Measurements from ENCODE around the gene STX8.
A peak's percentile ranks its signal among the peaks of the same experiment; 100 is the strongest.
"Not testable (repeated sequence)": the region's sequence is repeated elsewhere in the genome, so short reads cannot be mapped to it uniquely, and the experiment has no call there.

Gene STX8

DNA sequence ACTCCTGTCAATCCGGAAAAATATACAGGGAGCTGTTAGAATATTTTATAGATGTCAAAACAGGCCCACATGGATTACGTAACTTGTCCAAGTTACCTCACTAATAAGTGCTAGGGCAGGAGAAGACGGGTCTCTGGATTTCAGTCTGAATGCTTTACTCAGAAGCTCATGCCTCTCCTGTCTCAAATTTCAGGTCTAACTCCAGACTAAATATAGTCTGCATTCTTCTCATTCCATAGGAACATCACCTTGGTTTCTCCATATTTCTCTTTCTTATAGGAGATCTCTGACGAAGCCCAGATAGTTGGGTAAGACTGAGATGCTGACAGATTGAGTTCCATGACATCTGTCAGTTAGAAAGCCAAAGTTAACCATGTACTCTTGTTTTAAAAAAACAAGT lies 174.2 kb downstream of the STX8 start:
- Mint-ChIP-seq H3K27ac (ENCODE audit: low read depth) (no peak overlapping the region), H3K4me1 (no peaks in the 10 kb centered on the region), H3K27me3 (no peaks in the 10 kb centered on the region), H3K9me3 (no peaks in the 10 kb centered on the region), H3K36me3 (ENCODE audit: insufficient read depth) (peaks cover 2% of the 10 kb centered on the region), H3K4me3 (no peak overlapping the region)
- no peak for DNase-seq (ENCODE audit: low spot score in 2 of 2)
- ATAC-seq (replicated peaks; ENCODE audit: extremely low read depth, poor library complexity, severe bottlenecking): no peak

DNA sequence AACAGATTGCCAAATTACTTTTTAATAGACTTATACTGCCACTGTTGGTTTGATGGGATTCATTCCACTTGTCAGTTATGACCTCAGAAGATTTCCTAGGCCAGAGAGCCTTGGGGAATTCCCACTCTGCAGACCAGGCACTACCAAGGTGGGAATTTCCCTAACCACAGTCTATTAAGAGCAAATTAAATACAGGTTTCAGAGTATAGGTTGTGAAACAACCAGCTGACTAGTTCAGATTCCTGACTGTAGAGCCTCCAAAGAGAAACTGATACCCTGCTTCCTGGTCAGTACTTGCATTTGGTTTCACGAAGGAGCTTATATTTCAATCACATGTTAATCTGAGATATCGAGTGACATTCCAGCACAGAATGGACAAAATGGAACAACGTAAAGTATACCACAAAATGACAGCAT lies 186.5 kb downstream of the STX8 start:
- H3K4me3 Mint-ChIP-seq: no peak overlapping the region

DNA sequence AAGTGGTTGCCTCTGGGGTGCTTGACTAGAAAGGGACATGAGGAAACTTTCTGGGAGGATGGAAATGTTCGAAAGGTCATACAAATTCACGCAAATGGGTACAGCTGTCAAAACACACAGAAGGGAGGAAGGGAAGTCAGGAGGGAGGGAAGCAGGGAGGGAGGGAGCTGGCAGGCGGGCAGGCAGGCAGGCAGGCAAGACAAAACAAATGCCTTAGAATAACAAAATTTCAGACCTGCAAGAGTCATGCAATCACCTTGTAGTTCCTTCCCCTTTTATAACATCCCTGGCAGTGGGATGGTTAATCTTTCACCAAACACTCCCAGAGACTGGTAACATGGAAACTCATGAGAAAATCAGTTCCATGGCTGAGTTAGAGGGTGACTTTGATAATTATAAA lies 189.2 kb downstream of the STX8 start:
- Mint-ChIP-seq H3K27me3 (no peaks in the 10 kb centered on the region), H3K27ac (ENCODE audit: low read depth) (no peak overlapping the region), H3K36me3 (ENCODE audit: insufficient read depth) (peaks cover 2% of the 10 kb centered on the region), H3K9me3 (no peaks in the 10 kb centered on the region), H3K4me3 (no peak overlapping the region), H3K4me1 (no peaks in the 10 kb centered on the region)
- DNase-seq (ENCODE audit: low spot score in 2 of 2): no peak
- ATAC-seq (replicated peaks; ENCODE audit: extremely low read depth, poor library complexity, severe bottlenecking): no peak

More for the DNA sequence above, 186.5 kb downstream of the STX8 start:
- ATAC-seq (replicated peaks; ENCODE audit: extremely low read depth, poor library complexity, severe bottlenecking) (no peak), DNase-seq (ENCODE audit: low spot score in 2 of 2) (no peak)
- H3K4me1 Mint-ChIP-seq: no peaks in the 10 kb centered on the region
- no peak overlapping the region for H3K27ac Mint-ChIP-seq (ENCODE audit: low read depth)
- H3K27me3 Mint-ChIP-seq: no peaks in the 10 kb centered on the region
- H3K9me3 Mint-ChIP-seq: peaks cover 7% of the 10 kb centered on the region
- H3K36me3 Mint-ChIP-seq (ENCODE audit: insufficient read depth): peaks cover 4% of the 10 kb centered on the region

DNA sequence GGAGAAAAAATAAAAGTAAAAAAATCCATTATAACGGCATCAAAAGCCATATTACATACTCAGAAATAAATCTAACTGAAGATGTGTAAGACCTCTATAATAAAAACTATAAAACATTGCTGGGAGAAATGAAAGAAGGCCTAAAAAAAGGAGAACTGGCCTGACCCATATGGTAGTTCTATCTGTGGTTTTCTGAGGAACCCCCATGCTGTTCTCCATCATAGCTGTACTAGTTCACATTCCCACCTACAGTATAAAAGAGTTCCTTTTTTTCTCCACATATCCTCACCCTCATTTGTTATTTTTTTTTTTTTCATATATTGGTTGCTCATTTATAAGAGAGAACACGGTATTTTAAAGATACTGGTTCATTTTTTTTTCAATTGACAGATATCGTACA lies 191.8 kb downstream of the STX8 start:
- no peaks in the 10 kb centered on the region for H3K36me3 Mint-ChIP-seq (ENCODE audit: insufficient read depth)
- no peak for ATAC-seq (replicated peaks; ENCODE audit: extremely low read depth, poor library complexity, severe bottlenecking)
- H3K4me3 Mint-ChIP-seq: no peak overlapping the region
- no peak for DNase-seq (ENCODE audit: low spot score in 2 of 2)
- no peaks in the 10 kb centered on the region for H3K9me3 Mint-ChIP-seq
- no peak overlapping the region for H3K27ac Mint-ChIP-seq (ENCODE audit: low read depth)
- no peaks in the 10 kb centered on the region for H3K27me3 Mint-ChIP-seq
- H3K4me1 Mint-ChIP-seq: no peaks in the 10 kb centered on the region

DNA sequence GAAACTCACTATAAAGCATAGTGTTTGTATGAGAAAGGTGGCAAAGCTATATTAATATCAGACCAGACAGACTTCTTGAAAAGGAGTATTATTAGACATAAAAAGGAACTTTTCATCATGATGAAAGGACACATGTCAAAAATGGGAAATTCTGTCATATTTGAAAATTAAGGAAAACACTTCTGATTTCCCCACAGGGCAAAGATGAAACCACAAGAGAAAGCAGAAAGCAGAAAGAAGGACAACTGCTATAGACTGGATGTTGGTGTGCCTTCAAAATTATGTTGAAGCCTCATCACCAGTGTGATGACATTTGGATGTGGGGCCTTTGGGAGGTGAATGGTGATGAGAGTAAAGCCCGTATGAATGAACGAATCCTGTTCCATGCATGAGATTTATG lies 193.0 kb downstream of the STX8 start:
- no peak overlapping the region for H3K4me3 Mint-ChIP-seq
- no peak for ATAC-seq (replicated peaks; ENCODE audit: extremely low read depth, poor library complexity, severe bottlenecking)
- H3K4me1 Mint-ChIP-seq: no peaks in the 10 kb centered on the region
- H3K27ac Mint-ChIP-seq (ENCODE audit: low read depth): no peak overlapping the region
- no peaks in the 10 kb centered on the region for H3K27me3 Mint-ChIP-seq
- DNase-seq (ENCODE audit: low spot score in 2 of 2): no peak
- peaks cover 4% of the 10 kb centered on the region for H3K36me3 Mint-ChIP-seq (ENCODE audit: insufficient read depth)
- H3K9me3 Mint-ChIP-seq: no peaks in the 10 kb centered on the region

DNA sequence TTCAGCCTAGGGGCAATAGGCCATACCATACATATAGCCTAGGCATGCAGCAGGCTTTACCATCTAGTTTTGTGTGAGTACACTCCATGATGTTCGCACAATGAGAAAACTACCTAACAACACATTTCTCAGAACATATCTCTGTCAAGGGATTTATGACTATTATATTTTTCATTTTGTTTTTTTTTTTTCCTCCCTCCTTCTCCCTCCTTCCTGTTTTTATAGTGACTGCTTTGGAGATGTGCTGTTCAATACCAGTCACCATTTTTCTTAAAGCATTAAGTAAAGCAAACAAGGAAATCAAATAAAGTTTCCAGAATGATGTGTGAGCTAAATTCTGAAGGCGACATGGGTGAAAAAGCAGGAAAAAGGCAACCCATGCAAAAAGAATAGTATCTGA lies 194.6 kb downstream of the STX8 start:
- H3K36me3 Mint-ChIP-seq (ENCODE audit: insufficient read depth): peaks cover 4% of the 10 kb centered on the region
- H3K4me1 Mint-ChIP-seq: no peaks in the 10 kb centered on the region
- ATAC-seq (replicated peaks; ENCODE audit: extremely low read depth, poor library complexity, severe bottlenecking) (no peak), DNase-seq (ENCODE audit: low spot score in 2 of 2) (no peak)
- no peaks in the 10 kb centered on the region for H3K27me3 Mint-ChIP-seq
- no peaks in the 10 kb centered on the region for H3K9me3 Mint-ChIP-seq
- no peak overlapping the region for H3K27ac Mint-ChIP-seq (ENCODE audit: low read depth)
- H3K4me3 Mint-ChIP-seq: no peak overlapping the region

DNA sequence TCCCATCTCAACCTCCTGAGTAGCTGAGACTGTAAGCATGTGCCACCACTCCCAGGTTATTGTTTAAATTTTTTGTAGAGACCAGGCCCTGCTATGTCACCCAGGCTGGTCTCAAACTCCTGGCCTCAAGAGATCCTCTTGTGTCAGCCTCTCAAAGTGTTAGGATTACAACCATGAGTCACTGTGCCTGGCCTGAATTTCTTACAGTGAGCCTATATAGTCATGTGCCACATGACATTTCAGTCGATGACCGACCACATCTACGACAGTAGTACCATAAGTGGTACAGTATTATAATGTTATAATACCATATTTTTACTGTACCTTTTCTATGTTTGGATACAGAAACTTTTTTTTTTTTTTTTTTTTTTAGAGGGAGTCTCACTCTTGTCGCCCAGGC lies 195.3 kb downstream of the STX8 start:
- no peaks in the 10 kb centered on the region for H3K4me1 Mint-ChIP-seq
- H3K27ac Mint-ChIP-seq (ENCODE audit: low read depth): no peak overlapping the region
- no peaks in the 10 kb centered on the region for H3K27me3 Mint-ChIP-seq
- H3K36me3 Mint-ChIP-seq (ENCODE audit: insufficient read depth): peaks cover 4% of the 10 kb centered on the region
- ATAC-seq (replicated peaks; ENCODE audit: extremely low read depth, poor library complexity, severe bottlenecking) (no peak), DNase-seq (ENCODE audit: low spot score in 2 of 2) (no peak)
- H3K9me3 Mint-ChIP-seq: no peaks in the 10 kb centered on the region
- H3K4me3 Mint-ChIP-seq: no peak overlapping the region

DNA sequence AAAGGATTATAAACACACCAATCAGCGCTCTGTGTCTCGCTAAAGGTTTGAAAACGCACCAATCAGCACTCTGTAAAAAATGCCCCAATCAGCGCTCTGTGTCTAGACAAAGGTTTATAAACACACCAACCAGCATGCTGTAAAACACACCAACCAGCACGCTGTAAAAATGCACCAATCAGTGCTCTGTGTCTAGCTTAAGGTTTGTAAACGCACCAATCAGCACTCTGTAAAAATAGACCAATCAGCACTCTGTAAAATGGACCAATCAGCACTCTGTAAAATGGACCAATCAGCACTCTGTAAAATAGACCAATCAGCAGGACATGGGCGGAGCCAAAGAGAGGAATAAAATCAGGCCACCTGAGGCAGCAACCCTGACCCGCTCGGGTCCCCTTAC lies 199.4 kb downstream of the STX8 start:
- ATAC-seq (replicated peaks; ENCODE audit: extremely low read depth, poor library complexity, severe bottlenecking): not testable (repeated sequence)

DNA sequence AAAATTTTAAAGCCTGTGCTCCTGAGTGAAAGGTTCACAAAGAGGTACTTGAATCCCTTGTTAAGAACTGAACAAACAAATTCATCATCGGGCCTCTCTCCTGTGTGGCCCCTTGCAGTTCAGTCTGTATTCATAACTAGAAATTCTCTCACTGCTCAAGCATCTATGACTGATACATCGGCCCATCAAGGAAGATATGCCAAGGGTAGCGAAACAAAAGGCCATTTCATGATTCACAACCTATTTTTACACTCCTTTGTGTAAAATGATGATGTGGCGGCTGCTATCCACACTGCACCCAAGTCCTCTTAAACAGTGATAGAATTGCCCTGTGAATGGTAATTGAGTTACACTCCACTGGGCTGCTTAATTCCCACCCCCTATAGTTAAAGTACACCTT lies 204.6 kb downstream of the STX8 start:
- Mint-ChIP-seq H3K27ac (ENCODE audit: low read depth) (no peak overlapping the region), H3K36me3 (ENCODE audit: insufficient read depth) (peaks cover 5% of the 10 kb centered on the region), H3K4me3 (no peak overlapping the region), H3K4me1 (peaks cover 7% of the 10 kb centered on the region), H3K27me3 (no peaks in the 10 kb centered on the region), H3K9me3 (no peaks in the 10 kb centered on the region)
- no peak for DNase-seq (ENCODE audit: low spot score in 2 of 2)
- no peak for ATAC-seq (replicated peaks; ENCODE audit: extremely low read depth, poor library complexity, severe bottlenecking)

More for the DNA sequence above, 199.4 kb downstream of the STX8 start:
- not testable (repeated sequence) for H3K27me3 Mint-ChIP-seq; H3K4me1 Mint-ChIP-seq; H3K36me3 Mint-ChIP-seq (ENCODE audit: insufficient read depth); DNase-seq (ENCODE audit: low spot score in 2 of 2); H3K27ac Mint-ChIP-seq (ENCODE audit: low read depth); H3K9me3 Mint-ChIP-seq; H3K4me3 Mint-ChIP-seq

DNA sequence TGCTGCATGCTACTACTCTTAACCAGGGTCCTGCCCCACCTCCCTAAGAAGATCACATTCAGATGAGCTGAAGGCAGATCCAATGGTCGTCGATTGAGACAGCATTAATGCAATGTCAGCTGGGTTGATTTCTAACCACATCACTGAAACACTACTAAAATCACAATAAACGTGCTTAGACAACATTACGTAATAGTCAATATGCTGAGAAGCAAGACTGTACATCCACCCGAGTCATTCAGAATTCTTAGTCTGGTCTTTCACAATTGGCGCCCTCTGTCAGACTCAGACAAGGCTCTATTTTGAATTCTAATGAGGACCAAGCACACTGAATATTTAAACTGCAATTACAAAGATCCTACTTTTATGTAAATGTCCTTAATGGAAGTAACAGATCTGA lies 205.2 kb downstream of the STX8 start:
- Mint-ChIP-seq H3K4me1 (peaks cover 8% of the 10 kb centered on the region), H3K27me3 (no peaks in the 10 kb centered on the region), H3K4me3 (no peak overlapping the region), H3K9me3 (no peaks in the 10 kb centered on the region), H3K36me3 (ENCODE audit: insufficient read depth) (peaks cover 5% of the 10 kb centered on the region), H3K27ac (ENCODE audit: low read depth) (no peak overlapping the region)
- DNase-seq (ENCODE audit: low spot score in 2 of 2) (no peak), ATAC-seq (replicated peaks; ENCODE audit: extremely low read depth, poor library complexity, severe bottlenecking) (no peak)

DNA sequence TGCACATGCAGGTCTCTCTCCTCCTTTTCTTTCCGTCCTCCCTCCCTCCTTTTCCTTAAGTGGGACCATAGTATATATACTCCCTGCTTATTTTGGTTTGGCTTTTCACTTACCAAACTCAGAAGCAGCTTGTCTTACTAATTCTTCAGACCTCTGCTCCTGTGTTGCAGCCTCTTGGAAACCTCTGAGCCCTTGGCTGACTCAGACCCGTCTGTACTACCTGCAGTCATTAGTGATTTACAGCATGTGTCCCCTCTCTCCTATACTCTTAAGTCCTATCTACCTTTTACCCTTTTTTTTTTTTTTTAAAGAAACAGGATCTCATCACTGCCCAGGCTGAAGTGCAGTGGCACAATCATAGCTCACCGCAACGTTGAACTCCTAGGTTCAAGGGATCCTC lies 207.0 kb downstream of the STX8 start:
- Mint-ChIP-seq H3K27me3 (no peaks in the 10 kb centered on the region), H3K4me1 (peaks cover 21% of the 10 kb centered on the region), H3K9me3 (no peaks in the 10 kb centered on the region), H3K27ac (ENCODE audit: low read depth) (peak overlapping the region; percentile 12), H3K4me3 (no peak overlapping the region), H3K36me3 (ENCODE audit: insufficient read depth) (peaks cover 3% of the 10 kb centered on the region)
- ATAC-seq (replicated peaks; ENCODE audit: extremely low read depth, poor library complexity, severe bottlenecking) (no peak), DNase-seq (ENCODE audit: low spot score in 2 of 2) (no peak)

DNA sequence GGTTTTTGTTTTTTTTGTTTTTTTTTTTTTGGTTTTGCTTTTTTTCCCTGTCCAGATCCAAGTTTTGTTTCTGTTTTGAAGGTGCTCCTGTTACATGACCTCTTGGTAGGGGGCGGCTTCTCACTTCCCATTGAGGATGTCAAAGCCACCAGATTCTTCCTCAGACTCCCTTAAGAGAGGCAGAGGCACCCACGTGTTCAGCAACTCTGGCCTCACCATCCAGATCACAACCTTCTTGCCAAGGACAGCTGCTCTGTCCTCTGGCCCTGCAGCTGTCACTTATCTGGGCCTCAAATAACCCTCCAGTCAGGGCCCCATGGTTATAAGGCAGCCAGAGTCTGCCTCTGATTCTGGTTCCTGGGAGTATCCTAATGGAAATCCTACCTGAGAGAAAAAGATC lies 208.5 kb downstream of the STX8 start:
- Mint-ChIP-seq H3K36me3 (ENCODE audit: insufficient read depth) (peaks cover 3% of the 10 kb centered on the region), H3K27ac (ENCODE audit: low read depth) (no peak overlapping the region), H3K9me3 (no peaks in the 10 kb centered on the region), H3K4me1 (peaks cover 21% of the 10 kb centered on the region), H3K27me3 (no peaks in the 10 kb centered on the region), H3K4me3 (no peak overlapping the region)
- DNase-seq (ENCODE audit: low spot score in 2 of 2) (no peak), ATAC-seq (replicated peaks; ENCODE audit: extremely low read depth, poor library complexity, severe bottlenecking) (no peak)

DNA sequence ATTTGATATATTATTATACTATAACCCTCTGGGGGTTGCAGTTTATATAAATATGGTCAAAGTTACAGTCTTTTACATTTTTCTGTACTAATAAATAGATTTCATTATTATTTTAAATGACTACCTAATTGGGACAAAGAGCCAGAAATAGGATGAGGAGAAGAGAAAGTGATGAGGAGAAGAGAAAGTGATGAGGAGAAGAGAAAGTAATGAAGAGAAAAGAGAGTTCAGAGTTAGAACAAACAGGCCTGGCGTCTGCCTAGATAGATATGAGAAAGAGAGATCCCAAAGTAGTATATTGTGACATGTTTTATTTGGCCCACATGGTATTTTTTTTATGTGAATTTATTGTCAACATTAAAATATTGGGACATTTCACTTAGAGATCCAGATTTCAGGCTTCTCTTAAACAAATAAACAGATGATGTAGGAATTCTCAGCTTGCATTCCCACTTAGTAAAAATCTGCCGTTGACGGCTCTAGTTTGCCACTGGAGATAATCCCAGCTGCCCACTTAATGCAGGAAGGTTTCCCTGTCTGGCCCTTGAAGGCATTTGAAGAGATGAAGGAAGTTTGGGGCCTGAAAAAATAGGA lies 210.7 kb downstream of the STX8 start:
- no peak overlapping the region for H3K4me3 Mint-ChIP-seq
- H3K27ac Mint-ChIP-seq (ENCODE audit: low read depth): no peak overlapping the region
- no peak for DNase-seq (ENCODE audit: low spot score in 2 of 2)
- ATAC-seq (replicated peaks; ENCODE audit: extremely low read depth, poor library complexity, severe bottlenecking): no peak
- no peaks in the 10 kb centered on the region for H3K9me3 Mint-ChIP-seq
- H3K27me3 Mint-ChIP-seq: no peaks in the 10 kb centered on the region
- peaks cover 5% of the 10 kb centered on the region for H3K36me3 Mint-ChIP-seq (ENCODE audit: insufficient read depth)
- peaks cover 21% of the 10 kb centered on the region for H3K4me1 Mint-ChIP-seq
